GM23248 (cell line): ENCODE measurements around the gene MXI1. TPM values are rescaled to one million over a fixed set of nuclear protein-coding genes. Genes with fewer than 3 reads are reported as not detected.

ENCODE experiments used
- DNase-seq: peaks from one replicate; pipeline ENCODE4 v3.0.0-alpha.2; 2015
- H2AFZ ChIP-seq: fragments of 200-600 bp; sonication (generic); 2 replicates; pipeline ENCODE4 v1.6.1; 2016; ENCODE audit warnings: antibody characterized with exemption
- H3F3A ChIP-seq: fragments of 200-600 bp; sonication (generic); 2 replicates; pipeline ENCODE4 v1.6.1; 2016; ENCODE audit warnings: mild to moderate bottlenecking, antibody characterized with exemption, mixed run types; ENCODE audit not compliant: insufficient read depth
- H3K27ac ChIP-seq: fragments of 200-600 bp; sonication (generic); 2 replicates; pipeline ENCODE4 v1.5.1; 2016; ENCODE audit warnings: mild to moderate bottlenecking
- H3K27me3 ChIP-seq: fragments of 200-600 bp; sonication (generic); replicated peaks from 2 replicates; pipeline ENCODE4 v1.6.1; 2016; ENCODE audit warnings: mild to moderate bottlenecking; ENCODE audit not compliant: insufficient read depth
- H3K36me3 ChIP-seq: fragments of 200-600 bp; sonication (generic); 2 replicates; pipeline ENCODE4 v1.6.1; 2016; ENCODE audit warnings: low read depth, mild to moderate bottlenecking
- H3K4me1 ChIP-seq: fragments of 200-600 bp; sonication (generic); 2 replicates; pipeline ENCODE4 v1.6.1; 2016; ENCODE audit warnings: mild to moderate bottlenecking; ENCODE audit not compliant: insufficient read depth
- H3K4me2 ChIP-seq: fragments of 200-600 bp; sonication (generic); one replicate; pipeline ENCODE4 v1.6.1; 2016; ENCODE audit warnings: mild to moderate bottlenecking; ENCODE audit not compliant: unreplicated experiment
- H3K4me3 ChIP-seq: fragments of 200-600 bp; sonication (generic); 2 replicates; pipeline ENCODE4 v1.5.1; 2016; ENCODE audit warnings: mild to moderate bottlenecking
- H3K79me2 ChIP-seq: fragments of 200-600 bp; sonication (generic); 2 replicates; pipeline ENCODE4 v1.6.1; 2016; ENCODE audit warnings: mild to moderate bottlenecking; ENCODE audit not compliant: insufficient read depth
- H3K9ac ChIP-seq: fragments of 200-600 bp; sonication (generic); 2 replicates; pipeline ENCODE4 v1.6.1; 2016; ENCODE audit warnings: mild to moderate bottlenecking
- H3K9me2 ChIP-seq: fragments of 200-600 bp; sonication (generic); 2 replicates; pipeline ENCODE4 v1.6.1; 2016; ENCODE audit warnings: mixed run types, mild to moderate bottlenecking, moderate library complexity; ENCODE audit not compliant: insufficient read depth
- H3K9me3 ChIP-seq: fragments of 200-600 bp; sonication (generic); one replicate; pipeline ENCODE4 v1.6.1; 2017; ENCODE audit warnings: low read depth
- H4K20me1 ChIP-seq: fragments of 200-600 bp; sonication (generic); 2 replicates; pipeline ENCODE4 v1.6.0; 2016; ENCODE audit not compliant: insufficient read depth
- EZH2 ChIP-seq: fragments of 200-600 bp; sonication (generic); IDR thresholded peaks from 2 replicates; pipeline ENCODE4 v1.6.1; 2018; ENCODE audit warnings: antibody characterized with exemption, mild to moderate bottlenecking; ENCODE audit not compliant: insufficient read depth, poor library complexity, severe bottlenecking
- EZH2phosphoT487 ChIP-seq: fragments of 200-600 bp; sonication (generic); IDR thresholded peaks from 2 replicates; pipeline ENCODE4 v1.6.1; 2018; ENCODE audit warnings: antibody characterized with exemption, moderate library complexity, mild to moderate bottlenecking, low read depth; ENCODE audit not compliant: insufficient read depth
- WGBS, 2 experiments: methylation state at CpG; one replicate each; pipeline ENCODE4 v1.1.6; 2015 to 2017; ENCODE audit warnings: low lambda C conversion rate in 2 of 2, low coverage in 1 of 2; ENCODE audit errors: missing lambda C conversion rate in 2 of 2; 5-methylcytosine and 5-hydroxymethylcytosine counted together
- in situ Hi-C: fragments of 300-500 bp; cut with MboI; formaldehyde crosslinking; loops from 2 replicates; pipeline ENCODE4 v1.15.0; 2020
- polyA plus RNA-seq: library from polyadenylated mRNA; unstranded; fragments of >200 nt; fragmentation: Nextera tagmentation; extraction: Ambion mirVana; gene quantifications from 2 replicates; pipeline ENCODE4 v1.2.1, GENCODE V29; 2016
- total RNA-seq: library from RNA; depleted of rRNA; stranded (reverse); fragments of >200 nt; shearing (Covaris generic); gene quantifications from 2 replicates; pipeline ENCODE4 v1.2.3, GENCODE V29; 2014

Gene MXI1
- total and polyA plus RNA-seq, 2 experiments from 2014 or later, result 17.6 to 25.7 TPM

- in situ Hi-C loops, result no loop called here
- no peaks in the 10 kb centered on the region for H3K9me2 ChIP-seq
Measured at GRCh38 chr10:110274072-110274627, 66.7 kb downstream of the MXI1 start.

GRCh38 chr10:110274647-110275046 is 67.2 kb downstream of the MXI1 start:
- no peak overlapping the region for H3K4me2 ChIP-seq
- H3K36me3 ChIP-seq, result no peaks in the 10 kb centered on the region
- TF ChIP-seq EZH2phosphoT487 (no peak), EZH2 (no peak)
- no peaks in the 10 kb centered on the region for H3K9me3 ChIP-seq
- no peak overlapping the region for H3K4me3 ChIP-seq
- in situ Hi-C loops, result no loop called here
- H3K9ac ChIP-seq, result no peak overlapping the region
- H3F3A ChIP-seq, result no peaks in the 10 kb centered on the region
- no peak for DNase-seq
- H3K4me1 ChIP-seq, result peaks cover 3% of the 10 kb centered on the region; the same call in 1 of the 2 replicates
- peaks cover 6% of the 10 kb centered on the region; the same call in 1 of the 2 replicates for H3K79me2 ChIP-seq
- H2AFZ ChIP-seq, result no peak overlapping the region
- H3K27me3 ChIP-seq, result no peaks in the 10 kb centered on the region
- 73 to 75% methylated on average over 6 of the region's 6 CpGs for WGBS, 2 experiments
- H3K9me2 ChIP-seq, result no peaks in the 10 kb centered on the region
- no peaks in the 10 kb centered on the region for H4K20me1 ChIP-seq
- no peak overlapping the region for H3K27ac ChIP-seq

More at GRCh38 chr10:110274072-110274627, 66.7 kb downstream of the MXI1 start:
- Histone ChIP-seq H3K27me3 (no peaks in the 10 kb centered on the region), H2AFZ (no peak overlapping the region), H3K9ac (no peak overlapping the region), H3K4me2 (no peak overlapping the region), H3K79me2 (peaks cover 6% of the 10 kb centered on the region; the same call in 1 of the 2 replicates), H3K4me3 (no peak overlapping the region), H3F3A (no peaks in the 10 kb centered on the region), H4K20me1 (no peaks in the 10 kb centered on the region), H3K4me1 (peaks cover 7% of the 10 kb centered on the region; the same call in 1 of the 2 replicates), H3K27ac (no peak overlapping the region), H3K9me3 (no peaks in the 10 kb centered on the region), H3K36me3 (no peaks in the 10 kb centered on the region)
- DNase-seq, result no peak
- TF ChIP-seq EZH2 (no peak), EZH2phosphoT487 (no peak)

- WGBS, 2 experiments, result 63 to 74% methylated on average over 2 of the region's 2 CpGs
- no peaks in the 10 kb centered on the region for H3K9me2 ChIP-seq
- no peaks in the 10 kb centered on the region for H3K27me3 ChIP-seq
- H3K36me3 ChIP-seq, result peaks cover 3% of the 10 kb centered on the region; the same call in 1 of the 2 replicates
- in situ Hi-C loops, result no loop called here
- TF ChIP-seq EZH2, result no peak
- no peak for TF ChIP-seq EZH2phosphoT487
- H4K20me1 ChIP-seq, result no peaks in the 10 kb centered on the region
- no peak overlapping the region for H3K4me2 ChIP-seq
- H3K4me1 ChIP-seq, result peaks cover 3% of the 10 kb centered on the region; the same call in 1 of the 2 replicates
- DNase-seq, result no peak
- H3K9me3 ChIP-seq, result no peaks in the 10 kb centered on the region
- no peaks in the 10 kb centered on the region for H3F3A ChIP-seq
- H3K27ac ChIP-seq, result no peak overlapping the region
- H3K9ac ChIP-seq, result no peak overlapping the region
- H3K4me3 ChIP-seq, result no peak overlapping the region
- H3K79me2 ChIP-seq, result peaks cover 6% of the 10 kb centered on the region; the same call in 1 of the 2 replicates
- no peak overlapping the region for H2AFZ ChIP-seq
Measured at GRCh38 chr10:110275128-110275729, 67.8 kb downstream of the MXI1 start.

GRCh38 chr10:110276603-110277002 is 69.2 kb downstream of the MXI1 start:
- Histone ChIP-seq H3K4me1 (peaks cover 3% of the 10 kb centered on the region; the same call in 1 of the 2 replicates), H3K36me3 (peaks cover 3% of the 10 kb centered on the region; the same call in 1 of the 2 replicates), H3F3A (0 out of 2 replicates have a peak, but pooled peaks cover 3% of the 10 kb centered on the region), H3K27ac (no peak overlapping the region), H3K27me3 (no peaks in the 10 kb centered on the region), H3K9ac (no peak overlapping the region), H3K4me2 (no peak overlapping the region), H3K79me2 (peaks cover 6% of the 10 kb centered on the region; the same call in 1 of the 2 replicates), H3K9me3 (no peaks in the 10 kb centered on the region), H3K4me3 (no peak overlapping the region), H3K9me2 (no peaks in the 10 kb centered on the region), H2AFZ (no peak overlapping the region), H4K20me1 (no peaks in the 10 kb centered on the region)
- no peak for TF ChIP-seq EZH2
- TF ChIP-seq EZH2phosphoT487, result no peak
- in situ Hi-C loops, result no loop called here
- no peak for DNase-seq
- 95 to 98% methylated on average over 5 of the region's 5 CpGs for WGBS, 2 experiments
